Measurements from ENCODE around the gene SLX4IP. TPM values are rescaled to one million over a fixed set of nuclear protein-coding genes. Genes with fewer than 3 reads are reported as not detected.

SLX4IP gene
- total RNA-seq, 1 experiment from 2014 or later: 11.1 TPM

- ChIA-PET CTCF (no interaction called here), POLR2A (interaction anchor here (1.4 to 1.5 kb wide), 2 partner anchors 12 to 87 kb away, joined by 3 to 5 read pairs; partner anchors contain the start of genes MKKS and SLX4IP), RAD21 (ENCODE audit: low non-redundant PET in 1 of 2, low total read pairs in 2 of 2, uncharacterized antibody in 2 of 2, unreplicated experiment in 2 of 2) (no interaction called here)
- H4K20me1 ChIP-seq (ENCODE audit: insufficient read depth): no peaks in the 10 kb centered on the region
- intact Hi-C loops (cut with micrococcal nuclease): no loop called here
- DNase-seq (ENCODE audit: low read depth, low spot score): no peak
- H3K36me3 ChIP-seq (ENCODE audit: control insufficient read depth in 1 of 2, insufficient read depth in 2 of 2, low read length in 2 of 2): no peaks in the 10 kb centered on the region
- H3K4me1 ChIP-seq (ENCODE audit: control insufficient read depth in 1 of 2, insufficient read depth in 2 of 2, low read length in 2 of 2): peaks cover 54 to 55% of the 10 kb centered on the region in 2 experiments
- no peaks in the 10 kb centered on the region for H3K79me2 ChIP-seq (ENCODE audit: insufficient read depth, low read length)
- no peak overlapping the region for H2AFZ ChIP-seq (ENCODE audit: low read depth, low read length, poor library complexity, severe bottlenecking)
- no peak overlapping the region for H3K4me2 ChIP-seq (ENCODE audit: low read length)
- no peaks in the 10 kb centered on the region for H3K27me3 ChIP-seq (ENCODE audit: insufficient read depth, low read length)
- H3K9me3 ChIP-seq (ENCODE audit: control insufficient read depth in 1 of 2, insufficient read depth in 1 of 2, low read depth in 1 of 2, low read length in 2 of 2): no peaks in the 10 kb centered on the region
- TF ChIP-seq RAD21 (IDR thresholded peaks at IDR 0.05; ENCODE audit: low read depth) (no peak), SIN3A (IDR thresholded peaks at IDR 0.05; ENCODE audit: low read depth) (no peak), ELF1 (IDR thresholded peaks at IDR 0.05; ENCODE audit: borderline replicate concordance, low read depth) (no peak), ZBTB33 (IDR thresholded peaks at IDR 0.05; ENCODE audit: extremely low read depth, insufficient replicate concordance, low read length) (no peak)
- ATAC-seq: no peak
- BruUV-seq (replicated peaks): no TSS peak
- H3K27ac ChIP-seq (ENCODE audit: low read depth, low read length): no peak overlapping the region
- H3K4me3 ChIP-seq (replicated peaks in 1 of 2; ENCODE audit: low read depth in 1 of 2, low read length in 2 of 2): no peak overlapping the region
- H3K9ac ChIP-seq (ENCODE audit: low read length): no peak overlapping the region
- no peaks in the 10 kb centered on the region for H3K9me2 ChIP-seq (ENCODE audit: insufficient read depth)
These were observed 87.2 kb downstream of the SLX4IP start for GRCh38 chr20:10522328-10522727.

GRCh38 chr20:10523443-10523842 is 88.3 kb downstream of the SLX4IP start:
- ChIA-PET CTCF (no interaction called here), POLR2A (no interaction called here), RAD21 (ENCODE audit: low non-redundant PET in 1 of 2, low total read pairs in 2 of 2, uncharacterized antibody in 2 of 2, unreplicated experiment in 2 of 2) (no interaction called here)
- Histone ChIP-seq H3K4me1 (ENCODE audit: control insufficient read depth in 1 of 2, insufficient read depth in 2 of 2, low read length in 2 of 2) (peaks cover 54 to 62% of the 10 kb centered on the region in 2 experiments), H4K20me1 (ENCODE audit: insufficient read depth) (no peaks in the 10 kb centered on the region), H3K9ac (ENCODE audit: low read length) (no peak overlapping the region), H3K79me2 (ENCODE audit: insufficient read depth, low read length) (no peaks in the 10 kb centered on the region), H3K27ac (ENCODE audit: low read depth, low read length) (no peak overlapping the region; the same call in 1 of the 2 replicates), H3K9me2 (ENCODE audit: insufficient read depth) (no peaks in the 10 kb centered on the region), H3K36me3 (ENCODE audit: control insufficient read depth in 1 of 2, insufficient read depth in 2 of 2, low read length in 2 of 2) (no peaks in the 10 kb centered on the region), H3K9me3 (ENCODE audit: control insufficient read depth in 1 of 2, insufficient read depth in 1 of 2, low read depth in 1 of 2, low read length in 2 of 2) (no peaks in the 10 kb centered on the region), H3K4me2 (ENCODE audit: low read length) (peak overlapping the region; percentile 41; the same call in 1 of the 2 replicates), H3K4me3 (replicated peaks in 1 of 2; ENCODE audit: low read depth in 1 of 2, low read length in 2 of 2) (no peak overlapping the region), H3K27me3 (ENCODE audit: insufficient read depth, low read length) (no peaks in the 10 kb centered on the region), H2AFZ (ENCODE audit: low read depth, low read length, poor library complexity, severe bottlenecking) (no peak overlapping the region)
- DNase-seq (ENCODE audit: low read depth, low spot score) (no peak), ATAC-seq (no peak)
- no TSS peak for BruUV-seq (replicated peaks)
- TF ChIP-seq ZNF274 (IDR thresholded peaks at IDR 0.05; ENCODE audit: low read depth, low read length): no peak
- TF ChIP-seq SRF (IDR thresholded peaks at IDR 0.05; ENCODE audit: low read depth): no peak
- no peak for TF ChIP-seq SP1 (IDR thresholded peaks at IDR 0.05; ENCODE audit: low read depth)
- TF ChIP-seq CEBPB (IDR thresholded peaks at IDR 0.05; ENCODE audit: low read depth): no peak
- TF ChIP-seq RAD21 (IDR thresholded peaks at IDR 0.05; ENCODE audit: low read depth): no peak
- TF ChIP-seq ZFX (IDR thresholded peaks at IDR 0.05): no peak
- TF ChIP-seq ELF1 (IDR thresholded peaks at IDR 0.05; ENCODE audit: borderline replicate concordance, low read depth): no peak
- no peak for TF ChIP-seq JUND (IDR thresholded peaks at IDR 0.05)
- TF ChIP-seq POLR2AphosphoS5 (IDR thresholded peaks at IDR 0.05; ENCODE audit: low read depth, low read length): no peak
- no peak for TF ChIP-seq ATF3 (IDR thresholded peaks at IDR 0.05)
- no peak for TF ChIP-seq REST (IDR thresholded peaks at IDR 0.05; ENCODE audit: low read depth)
- intact Hi-C loops (cut with micrococcal nuclease): no loop called here

All from HCT116 (cell line).